Measurements from ENCODE around the gene WNT7A.

The WNT7A gene

DNA sequence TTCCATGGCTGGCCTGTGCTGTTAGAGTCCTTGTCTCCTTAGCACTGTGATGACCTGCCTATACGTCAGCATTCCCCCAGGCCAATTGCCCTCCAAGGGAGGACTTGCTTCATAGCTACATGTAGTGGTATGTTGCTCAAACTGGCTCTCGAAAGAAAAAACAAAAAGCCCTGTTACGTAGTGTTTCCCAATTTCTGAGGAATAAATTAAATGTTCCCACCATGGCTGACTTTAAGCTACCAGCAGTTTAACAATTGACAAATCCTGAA is 54.6 kb downstream of the WNT7A start:
- H3K27me3 ChIP-seq (ENCODE audit: control insufficient read depth, insufficient read depth, low read length) = no peaks in the 10 kb centered on the region
- no peak overlapping the region for H3K4me3 ChIP-seq (ENCODE audit: low read depth, low read length)
- H3K36me3 ChIP-seq (ENCODE audit: control insufficient read depth, insufficient read depth, low read length) = no peaks in the 10 kb centered on the region
- no peak overlapping the region for H3K9ac ChIP-seq (ENCODE audit: low read length)
- H3K4me1 ChIP-seq (ENCODE audit: control insufficient read depth, insufficient read depth, low read length) = no peaks in the 10 kb centered on the region
- no peaks in the 10 kb centered on the region for H3K9me3 ChIP-seq (ENCODE audit: control insufficient read depth, insufficient read depth, low read depth, low read length)
- no peak overlapping the region for H3K27ac ChIP-seq (ENCODE audit: low read depth, low read length)

DNA sequence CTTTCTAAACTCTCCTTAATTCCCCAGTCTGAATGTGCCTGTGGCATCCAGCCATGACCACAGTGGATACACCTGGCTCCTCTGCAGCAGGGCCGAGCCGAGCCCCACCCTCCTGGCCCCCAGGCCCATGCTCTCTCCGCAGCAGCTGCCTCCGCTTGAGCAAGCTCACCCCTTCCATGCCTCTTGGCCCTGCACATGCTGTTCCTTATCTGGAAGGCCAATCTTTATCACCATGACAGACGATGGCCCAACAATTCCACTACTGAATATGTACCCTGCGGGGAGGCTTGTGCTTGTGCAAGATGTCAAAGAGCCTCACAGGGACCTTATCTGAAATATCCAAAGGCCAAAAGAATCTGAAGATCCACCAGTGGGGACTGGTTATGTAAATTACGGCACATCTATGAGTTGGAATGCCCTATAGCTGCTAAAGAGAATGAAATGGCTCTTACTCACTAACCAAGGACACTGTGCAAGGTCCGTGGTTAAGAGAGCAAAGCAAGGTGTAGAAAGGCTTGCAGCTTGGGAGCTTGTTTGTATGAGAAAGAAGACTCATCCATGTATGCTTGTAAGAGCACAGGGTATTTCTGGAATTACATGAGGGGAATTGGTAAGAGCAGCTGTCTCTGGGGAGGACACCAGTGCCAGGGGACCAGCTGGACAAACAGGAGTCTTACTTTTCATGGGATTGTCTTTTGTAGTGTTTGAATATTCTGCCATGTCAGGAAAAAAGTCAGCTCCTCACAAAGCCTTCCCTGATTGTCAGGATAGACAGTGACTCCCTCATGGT is 55.2 kb downstream of the WNT7A start:
- no peaks in the 10 kb centered on the region for H3K9me3 ChIP-seq (ENCODE audit: control insufficient read depth, insufficient read depth, low read depth, low read length)
- H3K4me1 ChIP-seq (ENCODE audit: control insufficient read depth, insufficient read depth, low read length) = no peaks in the 10 kb centered on the region
- no peak overlapping the region for H3K4me3 ChIP-seq (ENCODE audit: low read depth, low read length)
- no peak overlapping the region for H3K27ac ChIP-seq (ENCODE audit: low read depth, low read length)
- H3K36me3 ChIP-seq (ENCODE audit: control insufficient read depth, insufficient read depth, low read length) = no peaks in the 10 kb centered on the region
- H3K27me3 ChIP-seq (ENCODE audit: control insufficient read depth, insufficient read depth, low read length) = no peaks in the 10 kb centered on the region
- no peak overlapping the region for H3K9ac ChIP-seq (ENCODE audit: low read length)

- Histone ChIP-seq H3K27me3 (ENCODE audit: control insufficient read depth, insufficient read depth, low read length) (no peaks in the 10 kb centered on the region), H3K9ac (ENCODE audit: low read length) (no peak overlapping the region), H3K27ac (ENCODE audit: low read depth, low read length) (no peak overlapping the region), H3K36me3 (ENCODE audit: control insufficient read depth, insufficient read depth, low read length) (no peaks in the 10 kb centered on the region), H3K4me3 (ENCODE audit: low read depth, low read length) (no peak overlapping the region), H3K4me1 (ENCODE audit: control insufficient read depth, insufficient read depth, low read length) (no peaks in the 10 kb centered on the region), H3K9me3 (ENCODE audit: control insufficient read depth, insufficient read depth, low read depth, low read length) (no peaks in the 10 kb centered on the region)
Observed at GRCh38 chr3:13823692-13824091, 56.2 kb downstream of the WNT7A start.

- H3K9ac ChIP-seq (ENCODE audit: low read length) = no peak overlapping the region
- H3K27ac ChIP-seq (ENCODE audit: low read depth, low read length) = no peak overlapping the region
- H3K27me3 ChIP-seq (ENCODE audit: control insufficient read depth, insufficient read depth, low read length) = no peaks in the 10 kb centered on the region
- H3K4me3 ChIP-seq (ENCODE audit: low read depth, low read length) = no peak overlapping the region
- no peaks in the 10 kb centered on the region for H3K9me3 ChIP-seq (ENCODE audit: control insufficient read depth, insufficient read depth, low read depth, low read length)
- H3K4me1 ChIP-seq (ENCODE audit: control insufficient read depth, insufficient read depth, low read length) = no peaks in the 10 kb centered on the region
- H3K36me3 ChIP-seq (ENCODE audit: control insufficient read depth, insufficient read depth, low read length) = no peaks in the 10 kb centered on the region
Observed at GRCh38 chr3:13822871-13823585, 56.8 kb downstream of the WNT7A start.

- no peak overlapping the region for H3K27ac ChIP-seq (ENCODE audit: low read depth, low read length)
Observed at GRCh38 chr3:13822042-13822441, 57.8 kb downstream of the WNT7A start.

GRCh38 chr3:13821126-13821525 is 58.7 kb downstream of the WNT7A start:
- Histone ChIP-seq H3K9ac (ENCODE audit: low read length) (no peak overlapping the region), H3K27ac (ENCODE audit: low read depth, low read length) (no peak overlapping the region)

More at GRCh38 chr3:13822042-13822441, 57.8 kb downstream of the WNT7A start:
- no peaks in the 10 kb centered on the region for H3K27me3 ChIP-seq (ENCODE audit: control insufficient read depth, insufficient read depth, low read length)
- no peak overlapping the region for H3K4me3 ChIP-seq (ENCODE audit: low read depth, low read length)
- H3K9ac ChIP-seq (ENCODE audit: low read length) = no peak overlapping the region
- H3K4me1 ChIP-seq (ENCODE audit: control insufficient read depth, insufficient read depth, low read length) = no peaks in the 10 kb centered on the region
- peaks cover 3% of the 10 kb centered on the region for H3K9me3 ChIP-seq (ENCODE audit: control insufficient read depth, insufficient read depth, low read depth, low read length)
- H3K36me3 ChIP-seq (ENCODE audit: control insufficient read depth, insufficient read depth, low read length) = no peaks in the 10 kb centered on the region

GRCh38 chr3:13818919-13819318 is 61.0 kb downstream of the WNT7A start:
- Histone ChIP-seq H3K9ac (ENCODE audit: low read length) (no peak overlapping the region), H3K27ac (ENCODE audit: low read depth, low read length) (no peak overlapping the region), H3K36me3 (ENCODE audit: control insufficient read depth, insufficient read depth, low read length) (no peaks in the 10 kb centered on the region), H3K27me3 (ENCODE audit: control insufficient read depth, insufficient read depth, low read length) (no peaks in the 10 kb centered on the region), H3K9me3 (ENCODE audit: control insufficient read depth, insufficient read depth, low read depth, low read length) (peaks cover 32% of the 10 kb centered on the region), H3K4me3 (ENCODE audit: low read depth, low read length) (no peak overlapping the region), H3K4me1 (ENCODE audit: control insufficient read depth, insufficient read depth, low read length) (no peaks in the 10 kb centered on the region)

More at GRCh38 chr3:13821126-13821525, 58.7 kb downstream of the WNT7A start:
- Histone ChIP-seq H3K4me1 (ENCODE audit: control insufficient read depth, insufficient read depth, low read length) (no peaks in the 10 kb centered on the region), H3K36me3 (ENCODE audit: control insufficient read depth, insufficient read depth, low read length) (no peaks in the 10 kb centered on the region), H3K27me3 (ENCODE audit: control insufficient read depth, insufficient read depth, low read length) (no peaks in the 10 kb centered on the region), H3K4me3 (ENCODE audit: low read depth, low read length) (no peak overlapping the region), H3K9me3 (ENCODE audit: control insufficient read depth, insufficient read depth, low read depth, low read length) (peaks cover 12% of the 10 kb centered on the region)

GRCh38 chr3:13815088-13815683 is 64.7 kb downstream of the WNT7A start:
- H3K4me1 ChIP-seq (ENCODE audit: control insufficient read depth, insufficient read depth, low read length) = no peaks in the 10 kb centered on the region
- no peak overlapping the region for H3K27ac ChIP-seq (ENCODE audit: low read depth, low read length)
- H3K9me3 ChIP-seq (ENCODE audit: control insufficient read depth, insufficient read depth, low read depth, low read length) = peaks cover 46% of the 10 kb centered on the region
- no peak overlapping the region for H3K9ac ChIP-seq (ENCODE audit: low read length)
- no peaks in the 10 kb centered on the region for H3K36me3 ChIP-seq (ENCODE audit: control insufficient read depth, insufficient read depth, low read length)
- no peak overlapping the region for H3K4me3 ChIP-seq (ENCODE audit: low read depth, low read length)
- no peaks in the 10 kb centered on the region for H3K27me3 ChIP-seq (ENCODE audit: control insufficient read depth, insufficient read depth, low read length)

- Histone ChIP-seq H3K4me3 (ENCODE audit: low read depth, low read length) (no peak overlapping the region), H3K27me3 (ENCODE audit: control insufficient read depth, insufficient read depth, low read length) (no peaks in the 10 kb centered on the region), H3K36me3 (ENCODE audit: control insufficient read depth, insufficient read depth, low read length) (no peaks in the 10 kb centered on the region), H3K27ac (ENCODE audit: low read depth, low read length) (no peak overlapping the region), H3K9ac (ENCODE audit: low read length) (no peak overlapping the region), H3K4me1 (ENCODE audit: control insufficient read depth, insufficient read depth, low read length) (no peaks in the 10 kb centered on the region), H3K9me3 (ENCODE audit: control insufficient read depth, insufficient read depth, low read depth, low read length) (peaks cover 46% of the 10 kb centered on the region)
Observed at GRCh38 chr3:13812034-13812471, 67.8 kb downstream of the WNT7A start.

- H3K36me3 ChIP-seq (ENCODE audit: control insufficient read depth, insufficient read depth, low read length) = no peaks in the 10 kb centered on the region
- no peaks in the 10 kb centered on the region for H3K4me1 ChIP-seq (ENCODE audit: control insufficient read depth, insufficient read depth, low read length)
- no peaks in the 10 kb centered on the region for H3K27me3 ChIP-seq (ENCODE audit: control insufficient read depth, insufficient read depth, low read length)
- no peak overlapping the region for H3K4me3 ChIP-seq (ENCODE audit: low read depth, low read length)
- H3K9me3 ChIP-seq (ENCODE audit: control insufficient read depth, insufficient read depth, low read depth, low read length) = peaks cover 42% of the 10 kb centered on the region
- H3K27ac ChIP-seq (ENCODE audit: low read depth, low read length) = no peak overlapping the region
- H3K9ac ChIP-seq (ENCODE audit: low read length) = no peak overlapping the region
Observed at GRCh38 chr3:13811614-13812013, 68.3 kb downstream of the WNT7A start.

DNA sequence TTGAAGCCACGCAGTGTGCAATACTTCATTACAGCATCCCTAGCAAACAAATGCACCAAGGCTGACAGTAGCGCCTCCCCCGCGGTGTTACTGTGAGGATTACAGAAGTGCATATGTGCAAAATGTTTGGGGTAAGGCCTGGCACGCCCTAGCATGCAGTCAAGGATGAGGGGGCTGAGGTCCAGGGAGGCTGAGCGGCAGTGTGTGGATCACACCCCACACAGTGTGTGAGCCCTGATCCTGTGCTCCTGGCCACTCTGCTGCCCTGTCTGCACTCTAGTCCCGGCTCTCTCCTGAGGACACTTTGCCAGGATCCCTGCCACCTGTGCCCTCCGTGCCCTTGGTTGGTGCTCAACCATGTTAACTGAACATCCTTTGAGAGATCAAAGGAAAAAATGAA is 71.3 kb downstream of the WNT7A start:
- H3K27me3 ChIP-seq (ENCODE audit: control insufficient read depth, insufficient read depth, low read length) = no peaks in the 10 kb centered on the region
- no peak overlapping the region for H3K9ac ChIP-seq (ENCODE audit: low read length)
- no peak overlapping the region for H3K27ac ChIP-seq (ENCODE audit: low read depth, low read length)
- no peaks in the 10 kb centered on the region for H3K4me1 ChIP-seq (ENCODE audit: control insufficient read depth, insufficient read depth, low read length)
- peaks cover 13% of the 10 kb centered on the region for H3K9me3 ChIP-seq (ENCODE audit: control insufficient read depth, insufficient read depth, low read depth, low read length)
- no peak overlapping the region for H3K4me3 ChIP-seq (ENCODE audit: low read depth, low read length)
- H3K36me3 ChIP-seq (ENCODE audit: control insufficient read depth, insufficient read depth, low read length) = no peaks in the 10 kb centered on the region
